CMK (cell line): ENCODE data around the gene FAM131C.
"Not testable (repeated sequence)": the region's sequence is repeated elsewhere in the genome, so short reads cannot be mapped to it uniquely, and the experiment has no call there.

ENCODE experiments used
- DNase-seq: peaks from one replicate; pipeline ENCODE4 v3.0.0-alpha.2; 2010; ENCODE audit warnings: low read depth

The FAM131C gene

DNA sequence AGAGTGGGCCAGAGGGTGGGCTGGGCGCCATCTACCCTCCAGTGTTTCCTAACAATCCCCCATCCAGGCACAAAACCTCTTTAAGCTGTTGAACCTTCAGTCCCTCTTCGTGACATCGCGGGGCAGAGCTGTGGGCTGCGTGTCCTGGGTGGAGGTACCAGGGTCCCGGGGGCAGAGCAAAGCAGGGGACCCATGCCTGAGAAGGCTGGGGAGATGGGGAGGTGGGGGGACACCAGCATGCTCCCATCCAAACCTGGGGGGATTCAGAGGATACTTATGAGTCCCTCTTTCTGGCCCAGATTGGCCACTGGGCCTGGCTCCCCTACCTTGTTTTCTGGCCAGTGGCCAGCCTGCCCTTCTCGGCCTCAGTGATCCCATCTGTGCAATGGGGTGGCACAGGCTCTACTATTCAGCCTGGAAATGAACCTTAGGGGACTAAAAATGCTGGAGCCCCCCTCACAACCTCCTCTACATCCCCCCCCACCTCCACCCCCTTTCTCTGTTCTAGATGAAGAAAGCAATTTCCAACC lies 40.3 kb downstream of the FAM131C start:
- DNase-seq, result not testable (repeated sequence)

- DNase-seq, result peak; percentile 94
Observed at GRCh38 chr1:16032388-16033102, 40.9 kb downstream of the FAM131C start.

GRCh38 chr1:16031551-16031950 lies 41.9 kb downstream of the FAM131C start:
- DNase-seq, result no peak

- no peak for DNase-seq
Observed at GRCh38 chr1:16029288-16029687, 44.2 kb downstream of the FAM131C start.

DNA sequence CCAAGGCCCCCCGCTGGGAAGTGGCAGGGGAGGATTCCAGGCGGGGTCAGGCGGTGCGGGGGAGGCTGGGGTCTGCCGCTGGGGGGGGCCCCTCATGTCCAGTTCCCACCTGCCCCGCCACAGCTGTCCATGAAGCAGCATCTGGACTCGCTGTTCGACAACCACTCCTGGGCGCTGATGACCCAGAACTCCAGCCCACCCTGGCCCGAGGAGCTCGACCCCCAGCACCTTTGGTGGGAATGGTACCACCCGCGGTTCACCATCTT lies 44.5 kb downstream of the FAM131C start:
- not testable (repeated sequence) for DNase-seq

DNA sequence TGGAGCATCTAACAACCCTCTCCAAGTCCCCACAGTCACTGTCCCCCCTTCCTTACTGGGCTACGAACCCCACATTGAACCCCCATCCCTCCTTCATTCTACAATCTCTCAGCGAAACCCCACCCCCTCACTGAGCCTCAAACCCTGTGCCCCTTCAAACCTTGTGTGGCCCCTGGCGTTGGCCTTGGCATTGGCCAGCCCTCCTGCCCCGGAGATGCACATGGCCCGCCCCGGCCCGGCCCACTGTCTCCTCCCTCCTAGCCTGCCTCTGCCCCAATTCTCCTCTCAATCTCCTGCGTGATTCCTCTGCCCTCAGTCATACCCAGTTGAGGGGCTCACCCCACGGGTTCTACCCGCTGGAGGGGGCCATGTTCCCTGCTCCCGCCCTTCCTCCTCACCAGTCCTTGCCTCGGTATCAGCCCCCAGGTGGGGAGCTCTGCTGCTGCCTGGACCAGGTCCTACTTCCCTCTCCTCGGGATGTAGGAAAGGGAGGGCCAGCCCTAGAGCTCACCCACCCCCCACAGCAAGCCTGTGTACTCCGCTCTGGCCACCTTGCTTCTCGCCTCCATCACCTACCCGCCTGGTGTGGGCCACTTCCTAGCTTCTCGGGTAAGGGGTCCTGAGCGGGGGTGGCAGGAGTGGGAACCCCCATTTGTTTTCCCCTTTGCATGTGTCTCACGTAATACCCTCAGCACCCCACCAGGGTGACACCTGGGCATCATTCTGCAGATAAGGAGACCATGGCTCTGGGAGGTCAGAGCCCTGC lies 45.0 kb downstream of the FAM131C start:
- no peak for DNase-seq

DNA sequence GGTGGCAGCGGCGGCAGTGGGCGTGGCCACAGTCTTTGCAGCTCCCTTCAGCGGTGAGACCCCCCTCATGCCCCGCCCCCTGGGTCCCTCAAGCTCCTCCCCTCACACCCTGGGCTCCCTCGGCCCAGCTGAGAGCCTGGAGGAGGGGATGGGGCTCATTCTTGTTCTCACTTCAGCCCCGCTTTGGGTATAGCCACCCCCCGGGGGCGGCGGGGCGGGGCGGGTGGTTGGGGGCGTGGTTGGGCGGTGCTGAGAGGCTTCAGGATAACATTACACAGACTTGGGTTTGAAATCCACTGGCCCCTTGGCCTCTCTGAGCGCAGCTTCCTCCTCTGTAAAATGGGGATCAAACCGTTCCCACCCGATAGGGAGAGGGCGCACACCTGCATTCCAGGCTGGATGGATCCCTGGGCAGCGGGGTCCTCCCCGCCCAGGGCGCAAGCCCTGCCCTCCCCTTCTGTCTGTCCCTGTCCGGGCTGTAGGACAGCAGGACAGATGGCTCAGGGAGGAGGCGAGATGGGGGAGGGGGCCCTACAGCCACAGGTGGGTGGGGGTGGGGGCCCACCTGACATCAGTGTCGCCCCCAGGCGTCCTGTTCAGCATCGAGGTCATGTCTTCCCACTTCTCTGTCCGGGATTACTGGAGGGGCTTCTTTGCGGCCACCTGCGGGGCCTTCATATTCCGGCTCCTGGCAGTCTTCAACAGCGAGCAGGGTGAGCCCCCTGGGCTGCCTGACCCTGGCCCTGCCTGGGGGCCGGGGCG lies 46.5 kb downstream of the FAM131C start:
- no peak for DNase-seq

- DNase-seq, result not testable (repeated sequence)
Observed at GRCh38 chr1:16026302-16026701, 47.1 kb downstream of the FAM131C start.

GRCh38 chr1:16023050-16023653 lies 50.3 kb downstream of the FAM131C start:
- DNase-seq, result no peak

DNA sequence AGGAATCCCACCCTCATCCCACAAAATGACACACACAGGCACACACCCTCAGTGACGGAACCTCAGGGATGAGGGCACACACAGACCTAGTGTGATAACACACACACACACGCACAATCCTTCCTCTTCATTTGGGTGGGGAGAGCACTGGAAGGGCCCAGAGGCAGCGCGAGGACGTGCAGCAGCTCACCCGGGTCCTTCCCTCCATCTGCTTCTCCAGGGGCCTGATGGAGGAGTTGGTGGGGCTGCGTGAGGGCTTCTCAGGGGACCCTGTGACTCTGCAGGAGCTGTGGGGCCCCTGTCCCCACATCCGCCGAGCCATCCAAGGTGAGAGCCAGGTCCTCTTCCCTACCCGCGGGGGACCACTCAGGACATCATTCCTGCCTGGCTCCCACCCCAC lies 51.1 kb downstream of the FAM131C start:
- DNase-seq, result no peak

DNA sequence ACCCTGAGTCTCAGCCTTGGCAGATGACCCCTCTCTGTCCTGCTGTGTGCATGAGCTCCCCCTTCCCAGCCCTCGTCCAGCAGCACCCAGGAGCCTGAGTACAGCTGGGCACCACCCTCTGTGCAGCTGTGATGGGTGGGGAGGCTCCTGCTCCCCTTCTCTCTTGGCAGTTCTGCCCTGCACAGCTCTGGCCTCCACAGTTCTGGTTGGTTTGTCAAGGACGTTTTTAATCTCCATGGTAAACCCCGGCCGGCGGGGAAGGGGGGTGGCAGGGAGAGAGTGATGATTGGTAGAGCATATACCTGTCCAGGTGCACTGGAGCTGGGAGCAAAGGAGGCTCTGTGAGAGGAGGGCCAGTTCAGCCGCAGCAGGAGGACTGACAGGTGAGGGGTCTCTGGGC lies 51.8 kb downstream of the FAM131C start, which contains the start of gene CLCNKA:
Gene CLCNKA, plus strand, starts transcription at position 356 of the 400 bp plus-strand sequence. CDS start 584 bp downstream, outside the sequence.
- no peak for DNase-seq

GRCh38 chr1:16020878-16021277 lies 52.6 kb downstream of the FAM131C start:
- not testable (repeated sequence) for DNase-seq

- DNase-seq, result no peak
Observed at GRCh38 chr1:16020325-16020724, 53.1 kb downstream of the FAM131C start.

DNA sequence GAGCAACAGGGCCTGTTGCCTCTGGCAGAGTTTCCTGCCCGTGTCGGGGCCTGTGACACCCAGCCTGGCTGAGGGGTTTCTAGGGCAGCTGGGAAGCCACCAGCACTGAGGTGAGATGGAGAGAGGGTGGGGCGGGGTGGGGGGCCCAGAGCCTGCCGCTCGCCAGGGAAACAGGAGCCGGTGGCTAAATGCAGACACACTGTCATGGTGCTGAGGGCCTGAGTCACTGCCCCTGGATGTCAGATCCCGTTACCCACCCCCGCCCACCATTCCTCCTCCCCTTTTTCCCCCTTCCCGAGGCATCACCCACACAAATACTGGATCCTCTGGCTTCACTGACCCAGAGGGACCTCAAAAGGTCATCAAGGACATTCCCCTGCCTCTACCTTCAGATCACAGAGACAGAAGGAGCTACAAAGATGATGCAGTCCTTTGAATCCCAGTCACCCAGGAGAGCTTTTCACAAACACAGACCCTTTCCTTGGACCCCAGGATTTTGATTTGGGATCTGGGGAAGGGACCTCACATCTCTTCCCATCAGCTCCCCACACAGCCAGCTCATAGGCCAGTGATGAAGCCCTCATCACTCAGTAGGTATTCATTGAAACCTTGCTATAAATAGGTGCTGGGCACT lies 53.7 kb downstream of the FAM131C start:
- DNase-seq, result no peak

- DNase-seq, result no peak
Observed at GRCh38 chr1:16018749-16019643, 54.5 kb downstream of the FAM131C start.

DNA sequence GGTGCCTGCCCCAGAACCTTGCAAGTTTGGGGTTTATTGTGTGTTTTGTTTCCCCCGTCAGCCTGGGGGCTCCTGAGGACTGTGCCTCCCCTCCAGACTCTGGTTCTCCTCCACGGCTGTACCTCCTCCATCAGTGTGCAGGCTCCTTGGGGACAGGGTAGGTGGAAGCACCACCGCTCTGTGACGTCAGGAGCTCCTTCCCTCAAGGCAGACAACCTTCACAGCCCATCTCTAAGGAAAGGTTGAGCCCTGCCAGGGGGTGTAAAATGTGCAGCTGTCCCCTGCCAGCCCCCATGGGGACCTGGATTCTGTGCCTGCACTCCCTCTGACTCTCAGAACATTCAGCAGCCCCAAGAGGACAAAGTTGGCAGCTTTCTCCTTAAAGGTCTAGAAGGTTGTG lies 55.1 kb downstream of the FAM131C start:
- no peak for DNase-seq

DNA sequence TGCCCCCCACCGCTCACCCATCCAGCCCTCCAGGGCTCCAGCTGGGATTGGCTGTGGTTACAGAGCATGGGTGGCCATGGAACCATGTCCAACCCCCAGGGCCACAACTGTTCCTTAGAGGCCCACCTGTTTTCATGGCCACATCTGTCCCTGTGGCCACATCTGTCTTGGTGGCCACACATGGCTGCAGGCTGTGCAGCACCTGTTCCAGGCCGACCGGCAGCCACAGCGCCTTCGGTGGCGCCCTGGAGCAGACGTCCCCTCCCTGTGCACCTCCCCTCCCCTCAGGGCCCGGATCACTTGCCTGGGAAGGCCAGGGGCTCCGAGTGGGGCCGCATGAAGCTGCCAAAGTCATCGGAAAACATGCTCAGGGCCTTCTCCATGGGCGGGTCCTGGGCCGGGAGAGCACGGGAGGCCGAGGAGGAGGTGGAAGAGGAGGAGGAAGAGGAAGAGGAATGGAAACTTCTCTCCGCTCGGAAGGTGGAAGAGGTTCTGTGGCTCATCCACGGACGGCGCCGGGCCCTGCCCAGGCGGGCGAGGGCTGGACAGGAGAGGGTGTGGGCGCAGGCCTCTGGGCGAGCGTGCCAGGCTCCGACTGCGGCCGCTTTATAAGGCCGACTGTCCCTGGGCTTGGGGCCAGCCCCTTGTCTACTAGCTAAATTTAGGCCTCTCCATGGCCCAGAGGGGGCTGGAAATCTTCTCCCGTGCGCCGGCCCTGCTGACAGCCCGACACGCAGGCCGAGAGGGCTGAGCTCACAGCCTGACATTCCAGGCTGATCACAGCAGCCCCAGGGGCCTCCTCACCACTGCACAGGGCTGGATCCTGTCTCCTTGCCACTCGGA lies 55.8 kb downstream of the FAM131C start, which contains the start of gene HSPB7:
Gene HSPB7, minus strand, starts transcription at position 583 of the 843 bp plus-strand sequence. Its CDS starts 80 bp downstream, at position 503.
- DNase-seq, result no peak

DNA sequence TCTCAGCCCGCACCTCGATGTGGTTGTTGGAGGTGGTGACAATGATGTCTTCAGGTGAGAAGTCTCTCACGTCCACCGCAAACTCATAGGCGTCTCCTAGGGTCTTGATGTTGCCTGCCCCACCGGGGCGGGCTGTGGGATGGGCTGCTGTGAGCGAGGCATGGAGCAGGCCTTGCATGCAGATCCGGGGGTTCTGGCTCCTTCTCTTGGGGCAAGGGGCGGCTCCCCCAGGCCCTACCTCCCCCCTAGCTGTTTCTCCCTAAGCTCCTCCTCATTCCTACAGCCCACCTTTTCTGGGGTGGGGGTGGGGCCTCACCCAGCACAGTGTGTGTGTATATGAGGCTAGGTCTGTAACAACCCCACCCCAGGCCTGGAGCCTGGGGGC lies 56.4 kb downstream of the FAM131C start:
- DNase-seq, result no peak
